PC-9 (cell line): Measurements from ENCODE around the gene THEMIS. TPM values are rescaled to one million over a fixed set of nuclear protein-coding genes. Genes with fewer than 3 reads are reported as not detected.

Experiments used
- BruUV-seq: library from RNA; stranded (reverse); fragments of 400-500 nt; replicated peaks from 2 replicates; lab custom pipeline; 2021; lab: Mats Ljungman, UMichigan
- CTCF ChIA-PET: fragments of 300-600 bp; sonication (Branson Sonifier 250); formaldehyde crosslinking; loops from one replicate; lab custom pipeline; 2022; ENCODE audit warnings: antibody characterized with exemption; lab: Charles Lee
- POLR2A ChIA-PET: fragments of 300-600 bp; sonication (Branson Sonifier 250); formaldehyde crosslinking; loops from one replicate; lab custom pipeline; 2022; ENCODE audit warnings: antibody characterized with exemption; ENCODE audit not compliant: unreplicated experiment; lab: Charles Lee
- DNase-seq, 2 experiments: peaks; one replicate each; pipeline versions ENCODE4 v3.0.0 to v3.0.0-alpha.2; 2015 to 2022; ENCODE audit warnings: mixed read lengths in 1 of 2
- H2AFZ ChIP-seq: fragments of 200-600 bp; sonication (generic); 2 replicates; pipeline ENCODE4 v1.8.1; 2017; ENCODE audit warnings: antibody characterized with exemption
- H3F3A ChIP-seq: fragments of 200-600 bp; sonication (generic); 2 replicates; pipeline ENCODE4 v1.8.1; 2017; ENCODE audit warnings: antibody characterized with exemption, mild to moderate bottlenecking, low read depth; ENCODE audit not compliant: insufficient read depth
- H3K27ac ChIP-seq: fragments of 200-600 bp; sonication (generic); 2 replicates; pipeline ENCODE4 v1.6.1; 2016; ENCODE audit warnings: mixed run types
- H3K27me3 ChIP-seq: fragments of 200-600 bp; sonication (generic); 2 replicates; pipeline ENCODE4 v1.6.1; 2016; ENCODE audit warnings: low read depth, mixed run types; ENCODE audit not compliant: insufficient read depth
- H3K36me3 ChIP-seq: fragments of 200-600 bp; sonication (generic); 2 replicates; pipeline ENCODE4 v1.6.1; 2016; ENCODE audit warnings: low read depth, mixed run types
- H3K4me1 ChIP-seq: fragments of 200-600 bp; sonication (generic); replicated peaks from 2 replicates; pipeline ENCODE4 v1.6.1; 2016; ENCODE audit warnings: mixed run types; ENCODE audit not compliant: insufficient read depth
- H3K4me2 ChIP-seq: fragments of 200-600 bp; sonication (generic); 2 replicates; pipeline ENCODE4 v1.6.1; 2017; ENCODE audit warnings: mixed run types
- H3K4me3 ChIP-seq: fragments of 200-600 bp; sonication (generic); 2 replicates; pipeline ENCODE4 v1.6.1; 2016; ENCODE audit warnings: mixed run types
- H3K79me2 ChIP-seq: fragments of 200-600 bp; sonication (generic); 2 replicates; pipeline ENCODE4 v1.6.1; 2017; ENCODE audit warnings: low read depth, mixed run types
- H3K9me2 ChIP-seq: fragments of 200-600 bp; sonication (generic); 2 replicates; pipeline ENCODE4 v1.8.1; 2017; ENCODE audit warnings: mild to moderate bottlenecking; ENCODE audit not compliant: insufficient read depth
- H3K9me3 ChIP-seq: fragments of 200-600 bp; sonication (generic); 2 replicates; pipeline ENCODE4 v1.8.1; 2016; ENCODE audit warnings: low read depth; ENCODE audit not compliant: insufficient read depth
- H4K20me1 ChIP-seq: fragments of 200-600 bp; sonication (generic); 2 replicates; pipeline ENCODE4 v1.8.1; 2017; ENCODE audit not compliant: insufficient read depth
- EZH2 ChIP-seq: fragments of 200-600 bp; sonication (generic); IDR thresholded peaks from 2 replicates; pipeline ENCODE4 v1.8.0; 2017; ENCODE audit warnings: antibody characterized with exemption, low read depth
- intact Hi-C: fragments of 100-400 bp; cut with micrococcal nuclease; formaldehyde crosslinking; loops from one replicate; pipeline ENCODE4 v1.10.0; 2022; ENCODE audit not compliant: unreplicated experiment
- total RNA-seq: library from RNA; stranded (reverse); gene quantifications from 2 replicates; pipeline ENCODE4 v1.2.3, GENCODE V29; 2021
- TF ChIP-seq, protein P1 (sequence below): fragments of 200-600 bp; sonication (generic); conservative IDR thresholded peaks from 2 replicates; pipeline ENCODE4 v1.6.1; 2017; ENCODE audit warnings: mixed run types, antibody characterized with exemption, mild to moderate bottlenecking, moderate library complexity

The THEMIS gene
- total RNA-seq, 1 experiment from 2014 or later = not detected

DNA sequence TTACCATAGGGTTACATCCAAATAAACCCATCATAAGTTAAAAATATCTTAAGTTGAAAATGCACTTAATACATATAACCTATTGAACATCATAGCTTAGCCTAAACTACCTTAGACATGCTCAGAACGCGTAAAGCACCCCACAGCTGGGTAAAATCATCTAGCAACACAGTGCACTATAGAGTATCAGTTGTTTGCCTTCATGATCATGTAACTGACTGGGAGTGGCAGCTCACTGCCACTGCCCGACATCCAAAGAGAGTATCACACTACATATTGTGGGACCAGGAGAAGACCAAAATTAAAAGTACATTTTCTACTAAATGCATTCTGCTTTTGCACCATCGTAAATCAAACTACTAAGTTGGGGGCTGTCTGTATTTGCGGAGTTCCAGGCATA is 31.7 kb downstream of the THEMIS start:
- H3K36me3 ChIP-seq = no peaks in the 10 kb centered on the region
- no peak overlapping the region for H3K27ac ChIP-seq
- no peaks in the 10 kb centered on the region for H3K4me1 ChIP-seq
- DNase-seq = no peak
- no peaks in the 10 kb centered on the region for H3K27me3 ChIP-seq
- H3K4me2 ChIP-seq = no peak overlapping the region
- intact Hi-C loops = no loop called here
- H3K4me3 ChIP-seq = no peak overlapping the region
- H3F3A ChIP-seq = no peaks in the 10 kb centered on the region
- no peaks in the 10 kb centered on the region for H4K20me1 ChIP-seq
- POLR2A ChIA-PET = no interaction called here
- BruUV-seq = no TSS peak
- CTCF ChIA-PET = interaction anchor here (0.6 kb wide), 1 partner anchor 70 kb away, joined by 3 read pairs; no protein-coding TSS in a partner anchor
- H3K9me2 ChIP-seq = 0 out of 2 replicates have a peak, but pooled peaks cover 6% of the 10 kb centered on the region
- H2AFZ ChIP-seq = no peak overlapping the region
- peaks cover 5% of the 10 kb centered on the region; the same call in 1 of the 2 replicates for H3K9me3 ChIP-seq
- no peak for TF ChIP-seq EZH2
- TF ChIP-seq, protein P1, sequence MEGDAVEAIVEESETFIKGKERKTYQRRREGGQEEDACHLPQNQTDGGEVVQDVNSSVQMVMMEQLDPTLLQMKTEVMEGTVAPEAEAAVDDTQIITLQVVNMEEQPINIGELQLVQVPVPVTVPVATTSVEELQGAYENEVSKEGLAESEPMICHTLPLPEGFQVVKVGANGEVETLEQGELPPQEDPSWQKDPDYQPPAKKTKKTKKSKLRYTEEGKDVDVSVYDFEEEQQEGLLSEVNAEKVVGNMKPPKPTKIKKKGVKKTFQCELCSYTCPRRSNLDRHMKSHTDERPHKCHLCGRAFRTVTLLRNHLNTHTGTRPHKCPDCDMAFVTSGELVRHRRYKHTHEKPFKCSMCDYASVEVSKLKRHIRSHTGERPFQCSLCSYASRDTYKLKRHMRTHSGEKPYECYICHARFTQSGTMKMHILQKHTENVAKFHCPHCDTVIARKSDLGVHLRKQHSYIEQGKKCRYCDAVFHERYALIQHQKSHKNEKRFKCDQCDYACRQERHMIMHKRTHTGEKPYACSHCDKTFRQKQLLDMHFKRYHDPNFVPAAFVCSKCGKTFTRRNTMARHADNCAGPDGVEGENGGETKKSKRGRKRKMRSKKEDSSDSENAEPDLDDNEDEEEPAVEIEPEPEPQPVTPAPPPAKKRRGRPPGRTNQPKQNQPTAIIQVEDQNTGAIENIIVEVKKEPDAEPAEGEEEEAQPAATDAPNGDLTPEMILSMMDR = no peak
- no peaks in the 10 kb centered on the region for H3K79me2 ChIP-seq

DNA sequence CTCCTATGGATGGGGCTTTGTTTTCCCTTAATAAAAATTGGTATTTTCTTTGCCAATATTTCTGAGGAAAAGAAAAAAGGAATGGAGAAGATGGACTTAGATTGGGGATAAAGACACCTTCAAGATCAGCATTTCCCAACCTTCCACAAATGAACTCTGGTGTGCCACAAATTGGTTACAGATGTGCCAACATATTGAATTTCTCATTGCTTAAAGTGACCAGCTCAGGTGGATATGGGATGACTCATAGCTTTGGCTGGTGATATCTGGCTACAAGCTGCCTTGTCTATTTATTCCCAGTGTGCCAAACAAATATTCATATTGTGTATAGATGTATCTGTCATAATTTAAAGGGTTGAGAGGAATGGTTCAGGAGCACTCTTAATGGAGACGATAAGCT is 32.5 kb downstream of the THEMIS start:
- no peaks in the 10 kb centered on the region for H4K20me1 ChIP-seq
- H3K4me3 ChIP-seq = no peak overlapping the region
- intact Hi-C loops = no loop called here
- no peak for DNase-seq
- no peak for TF ChIP-seq EZH2
- TF ChIP-seq, protein P1 = no peak
- no TSS peak for BruUV-seq
- H3K27me3 ChIP-seq = no peaks in the 10 kb centered on the region
- no peaks in the 10 kb centered on the region for H3K79me2 ChIP-seq
- H3K9me3 ChIP-seq = peaks cover 5% of the 10 kb centered on the region; the same call in 1 of the 2 replicates
- ChIA-PET POLR2A (no interaction called here), CTCF (interaction anchor here (0.6 kb wide), 1 partner anchor 71 kb away, joined by 3 read pairs; no protein-coding TSS in a partner anchor)
- no peaks in the 10 kb centered on the region for H3K36me3 ChIP-seq
- no peaks in the 10 kb centered on the region for H3F3A ChIP-seq
- no peak overlapping the region for H3K4me2 ChIP-seq
- no peak overlapping the region for H3K27ac ChIP-seq
- no peaks in the 10 kb centered on the region for H3K4me1 ChIP-seq
- H3K9me2 ChIP-seq = 0 out of 2 replicates have a peak, but pooled peaks cover 6% of the 10 kb centered on the region
- no peak overlapping the region for H2AFZ ChIP-seq

DNA sequence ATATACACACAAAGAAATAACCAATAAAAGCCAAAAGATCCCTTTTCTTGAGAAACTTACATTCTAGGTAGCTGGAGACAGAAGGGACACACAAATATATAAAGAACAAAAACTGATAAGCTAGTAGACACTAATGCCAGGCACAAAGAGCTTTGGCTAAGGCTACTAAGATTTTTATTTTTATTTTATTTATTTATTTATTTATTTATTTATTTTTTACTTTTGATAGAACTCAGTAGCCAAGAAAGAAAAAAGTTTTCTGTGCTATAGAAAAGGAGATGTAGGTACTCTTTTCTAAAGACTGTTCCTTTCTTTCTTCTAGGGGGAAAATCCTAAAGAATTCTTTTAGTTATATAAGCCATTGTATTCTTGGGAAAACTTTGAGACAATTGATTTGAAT is 34.1 kb downstream of the THEMIS start:
- H2AFZ ChIP-seq = no peak overlapping the region
- CTCF ChIA-PET = no interaction called here
- POLR2A ChIA-PET = no interaction called here
- no peak for TF ChIP-seq EZH2
- TF ChIP-seq, protein P1 = no peak
- H3K27ac ChIP-seq = no peak overlapping the region
- no peaks in the 10 kb centered on the region for H3K36me3 ChIP-seq
- 0 out of 2 replicates have a peak, but pooled peaks cover 6% of the 10 kb centered on the region for H3K9me2 ChIP-seq
- no TSS peak for BruUV-seq
- H3K4me2 ChIP-seq = no peak overlapping the region
- H3K27me3 ChIP-seq = no peaks in the 10 kb centered on the region
- H3F3A ChIP-seq = no peaks in the 10 kb centered on the region
- no peak overlapping the region for H3K4me3 ChIP-seq
- no peaks in the 10 kb centered on the region for H4K20me1 ChIP-seq
- no peak for DNase-seq
- no peaks in the 10 kb centered on the region for H3K4me1 ChIP-seq
- H3K79me2 ChIP-seq = no peaks in the 10 kb centered on the region
- H3K9me3 ChIP-seq = no peaks in the 10 kb centered on the region
- intact Hi-C loops = no loop called here
